GM12891 (cell line): ENCODE measurements around the gene DLK2.

Source experiments
- PAX5 ChIP-seq: IDR thresholded peaks from 2 replicates; pipeline ENCODE4 v1.6.1; 2011; ENCODE audit warnings: low read length, moderate library complexity, mild to moderate bottlenecking; ENCODE audit not compliant: insufficient read depth, severe bottlenecking
- POLR2AphosphoS5 ChIP-seq: IDR thresholded peaks from 2 replicates; pipeline ENCODE4 v1.6.1; 2011; ENCODE audit warnings: low read depth, low read length, control low read depth

DNA sequence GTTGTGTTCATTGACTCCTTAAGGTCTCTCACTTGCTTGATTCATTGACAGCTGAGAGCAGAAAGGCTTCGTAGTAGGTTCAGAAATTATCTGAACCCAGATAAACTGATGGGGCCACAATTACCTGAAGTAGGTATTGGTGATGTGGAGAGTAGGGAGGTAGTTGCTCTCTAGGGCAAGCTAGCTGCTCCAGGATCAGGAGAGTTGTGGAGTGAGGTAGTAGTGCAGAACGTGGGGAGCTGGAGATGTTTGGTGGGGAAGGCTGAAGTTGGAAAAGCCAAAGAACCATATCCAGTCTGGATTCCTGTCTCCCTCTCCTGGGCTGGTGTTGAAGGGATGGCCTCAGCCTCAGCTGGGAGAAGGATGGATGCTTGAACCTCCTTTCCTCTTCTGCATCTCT is 37.9 kb upstream of the DLK2 start:
- no peak for TF ChIP-seq POLR2AphosphoS5
- TF ChIP-seq PAX5, result no peak
